ENCODE data around the gene BABAM2.

- TF ChIP-seq CTCF (conservative IDR thresholded peaks at IDR 0.05; ENCODE audit: low read depth, low read length) (no peak), EZH2phosphoT487 (IDR thresholded peaks at IDR 0.05; ENCODE audit: borderline replicate concordance, low read length) (no peak)
Measured at GRCh38 chr2:27984153-27984552, 93.6 kb downstream of the BABAM2 start.

Measured in PC-3 (cell line).